Measurements from ENCODE around the gene CNTROB.

- TF ChIP-seq, protein P1, sequence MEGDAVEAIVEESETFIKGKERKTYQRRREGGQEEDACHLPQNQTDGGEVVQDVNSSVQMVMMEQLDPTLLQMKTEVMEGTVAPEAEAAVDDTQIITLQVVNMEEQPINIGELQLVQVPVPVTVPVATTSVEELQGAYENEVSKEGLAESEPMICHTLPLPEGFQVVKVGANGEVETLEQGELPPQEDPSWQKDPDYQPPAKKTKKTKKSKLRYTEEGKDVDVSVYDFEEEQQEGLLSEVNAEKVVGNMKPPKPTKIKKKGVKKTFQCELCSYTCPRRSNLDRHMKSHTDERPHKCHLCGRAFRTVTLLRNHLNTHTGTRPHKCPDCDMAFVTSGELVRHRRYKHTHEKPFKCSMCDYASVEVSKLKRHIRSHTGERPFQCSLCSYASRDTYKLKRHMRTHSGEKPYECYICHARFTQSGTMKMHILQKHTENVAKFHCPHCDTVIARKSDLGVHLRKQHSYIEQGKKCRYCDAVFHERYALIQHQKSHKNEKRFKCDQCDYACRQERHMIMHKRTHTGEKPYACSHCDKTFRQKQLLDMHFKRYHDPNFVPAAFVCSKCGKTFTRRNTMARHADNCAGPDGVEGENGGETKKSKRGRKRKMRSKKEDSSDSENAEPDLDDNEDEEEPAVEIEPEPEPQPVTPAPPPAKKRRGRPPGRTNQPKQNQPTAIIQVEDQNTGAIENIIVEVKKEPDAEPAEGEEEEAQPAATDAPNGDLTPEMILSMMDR (conservative IDR thresholded peaks at IDR 0.05; ENCODE audit: low read depth, low read length) = peak; percentile 82
- TF ChIP-seq EZH2 (IDR thresholded peaks at IDR 0.05; ENCODE audit: low read length, unreplicated experiment) = no peak
Measured at GRCh38 chr17:7989781-7990655, 58.0 kb downstream of the CNTROB start.

All from PC-3 (cell line).